ENCODE results near the gene CEP57L1. TPM values are rescaled to one million over a fixed set of nuclear protein-coding genes. Genes with fewer than 3 reads are reported as not detected.

CEP57L1 gene
- 11.3 and 17.1 TPM in 2 replicates for total RNA-seq (2014; rRNA removed; shearing (Covaris generic))
- 18.7 and 20.2 TPM in 2 replicates for polyA plus RNA-seq (2016; fragmentation: Nextera tagmentation; extraction: Ambion mirVana)
- long read RNA-seq, partial matches to known transcripts = 1 of 6 reads
- long read RNA-seq, other reads (novel, unspliced or antisense) = 2 of 6 reads

- H3K36me3 Mint-ChIP-seq (ENCODE audit: low read depth) = no peaks in the 10 kb centered on the region
- H3K27me3 Mint-ChIP-seq (ENCODE audit: insufficient read depth, low read depth, poor library complexity) = peaks cover 4% of the 10 kb centered on the region
- H3K9me3 Mint-ChIP-seq = no peaks in the 10 kb centered on the region
- H3K4me1 ChIP-seq (ENCODE audit: insufficient read depth) = peaks cover 10% of the 10 kb centered on the region
- peak; percentile 98 for DNase-seq (ENCODE audit: low spot score)
- H3K4me1 Mint-ChIP-seq = peaks cover 20% of the 10 kb centered on the region
- H3K4me3 Mint-ChIP-seq = peak within 1 kb of the TSS; percentile 94
- H4K20me1 ChIP-seq (replicated peaks; ENCODE audit: insufficient read depth) = no peaks in the 10 kb centered on the region
- H3K27ac ChIP-seq (ENCODE audit: low read depth) = peak within 1 kb of the TSS; percentile 95
- no peaks in the 10 kb centered on the region for H3K36me3 ChIP-seq (ENCODE audit: insufficient read depth)
- peak within 1 kb of the TSS; percentile 99 for H3K27ac Mint-ChIP-seq
- ATAC-seq = peak; percentile 72
- peak within 1 kb of the TSS; percentile 91 for H3K4me2 ChIP-seq
- H3K27me3 ChIP-seq (ENCODE audit: insufficient read depth) = no peaks in the 10 kb centered on the region
- H3K4me3 ChIP-seq = peak within 1 kb of the TSS; percentile 92
- TF ChIP-seq POLR2AphosphoS5 (IDR thresholded peaks at IDR 0.05; ENCODE audit: low read depth) = peak; percentile 84
- TF ChIP-seq CTCF (conservative IDR thresholded peaks at IDR 0.05; ENCODE audit: low read depth in 2 of 2) = 0 out of 4 replicates have a peak, but pooled peaks of 1 of the 2 experiments have one; percentile 9
- TF ChIP-seq, protein P1, sequence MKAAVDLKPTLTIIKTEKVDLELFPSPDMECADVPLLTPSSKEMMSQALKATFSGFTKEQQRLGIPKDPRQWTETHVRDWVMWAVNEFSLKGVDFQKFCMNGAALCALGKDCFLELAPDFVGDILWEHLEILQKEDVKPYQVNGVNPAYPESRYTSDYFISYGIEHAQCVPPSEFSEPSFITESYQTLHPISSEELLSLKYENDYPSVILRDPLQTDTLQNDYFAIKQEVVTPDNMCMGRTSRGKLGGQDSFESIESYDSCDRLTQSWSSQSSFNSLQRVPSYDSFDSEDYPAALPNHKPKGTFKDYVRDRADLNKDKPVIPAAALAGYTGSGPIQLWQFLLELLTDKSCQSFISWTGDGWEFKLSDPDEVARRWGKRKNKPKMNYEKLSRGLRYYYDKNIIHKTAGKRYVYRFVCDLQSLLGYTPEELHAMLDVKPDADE (IDR thresholded peaks at IDR 0.05) = peak; percentile 96
- peak; percentile 97 for TF ChIP-seq CREB1 (CRISPR knock-in tag; IDR thresholded peaks at IDR 0.05; ENCODE audit: low read depth)
- TF ChIP-seq STAT1 (IDR thresholded peaks at IDR 0.05; ENCODE audit: unreplicated experiment) = no peak
- peaks cover 19% of the 10 kb centered on the region for H3K79me2 ChIP-seq (replicated peaks; ENCODE audit: insufficient read depth)
- peak within 1 kb of the TSS; percentile 80 for H2AFZ ChIP-seq
- 0 out of 2 replicates have a peak, but pooled peaks cover 3% of the 10 kb centered on the region for H3F3A ChIP-seq (replicated peaks; ENCODE audit: low read depth)
- no peaks in the 10 kb centered on the region for H3K9me2 ChIP-seq (ENCODE audit: insufficient read depth)
Measured at GRCh38 chr6:109095036-109095834, at the start of gene CEP57L1. TSS of gene CEP57L1 (plus strand) at chr6:109095507. CDS start at chr6:109145222, 49,715 bp downstream.

DNA sequence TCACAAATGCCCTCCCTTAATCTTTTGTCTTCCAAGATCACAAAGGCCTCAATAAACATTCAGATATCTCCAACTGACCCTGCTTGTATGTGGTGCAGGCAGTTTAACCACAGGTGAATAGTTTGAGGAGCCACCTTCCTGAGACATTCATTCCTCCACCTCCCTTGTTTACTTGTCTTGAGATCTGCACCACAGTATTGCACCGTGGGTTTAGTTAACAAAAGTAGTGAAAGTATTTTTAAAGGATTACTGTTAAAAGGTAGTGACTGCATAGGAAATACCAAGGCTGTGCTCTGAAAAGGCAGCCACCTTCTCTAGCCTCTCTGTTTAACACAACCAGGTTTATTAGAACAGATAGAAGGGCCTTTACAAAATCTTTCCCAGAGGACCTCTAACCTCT lies 47.1 kb upstream of the CEP57L1 start:
- no peak overlapping the region for H3K27ac Mint-ChIP-seq
- Histone ChIP-seq H3K9me2 (ENCODE audit: insufficient read depth) (no peaks in the 10 kb centered on the region), H3F3A (replicated peaks; ENCODE audit: low read depth) (no peaks in the 10 kb centered on the region), H3K4me3 (no peak overlapping the region), H4K20me1 (replicated peaks; ENCODE audit: insufficient read depth) (no peaks in the 10 kb centered on the region), H3K79me2 (replicated peaks; ENCODE audit: insufficient read depth) (no peaks in the 10 kb centered on the region), H2AFZ (no peak overlapping the region), H3K36me3 (ENCODE audit: insufficient read depth) (no peaks in the 10 kb centered on the region), H3K4me2 (no peak overlapping the region), H3K4me1 (ENCODE audit: insufficient read depth) (peaks cover 4% of the 10 kb centered on the region; the same call in 1 of the 2 replicates), H3K27ac (ENCODE audit: low read depth) (no peak overlapping the region), H3K27me3 (ENCODE audit: insufficient read depth) (no peaks in the 10 kb centered on the region)
- peaks cover 17% of the 10 kb centered on the region for H3K9me3 Mint-ChIP-seq
- peaks cover 7% of the 10 kb centered on the region; the same call in 2 of the 3 replicates for H3K4me1 Mint-ChIP-seq
- peaks cover 22% of the 10 kb centered on the region; the same call in 2 of the 3 replicates for H3K36me3 Mint-ChIP-seq (ENCODE audit: low read depth)
- H3K4me3 Mint-ChIP-seq = no peak overlapping the region
- no peak for ATAC-seq
- no peak for DNase-seq (ENCODE audit: low spot score)
- H3K27me3 Mint-ChIP-seq (ENCODE audit: insufficient read depth, low read depth, poor library complexity) = no peaks in the 10 kb centered on the region
- TF ChIP-seq STAT1 (IDR thresholded peaks at IDR 0.05; ENCODE audit: unreplicated experiment) (no peak), EZH2phosphoT487 (IDR thresholded peaks at IDR 0.05; ENCODE audit: unreplicated experiment) (no peak), JUNB (IDR thresholded peaks at IDR 0.05; ENCODE audit: unreplicated experiment) (no peak), CREB1 (CRISPR knock-in tag; IDR thresholded peaks at IDR 0.05; ENCODE audit: low read depth) (no peak)
- TF ChIP-seq, protein P1 (IDR thresholded peaks at IDR 0.05) = no peak
- TF ChIP-seq, protein P2, sequence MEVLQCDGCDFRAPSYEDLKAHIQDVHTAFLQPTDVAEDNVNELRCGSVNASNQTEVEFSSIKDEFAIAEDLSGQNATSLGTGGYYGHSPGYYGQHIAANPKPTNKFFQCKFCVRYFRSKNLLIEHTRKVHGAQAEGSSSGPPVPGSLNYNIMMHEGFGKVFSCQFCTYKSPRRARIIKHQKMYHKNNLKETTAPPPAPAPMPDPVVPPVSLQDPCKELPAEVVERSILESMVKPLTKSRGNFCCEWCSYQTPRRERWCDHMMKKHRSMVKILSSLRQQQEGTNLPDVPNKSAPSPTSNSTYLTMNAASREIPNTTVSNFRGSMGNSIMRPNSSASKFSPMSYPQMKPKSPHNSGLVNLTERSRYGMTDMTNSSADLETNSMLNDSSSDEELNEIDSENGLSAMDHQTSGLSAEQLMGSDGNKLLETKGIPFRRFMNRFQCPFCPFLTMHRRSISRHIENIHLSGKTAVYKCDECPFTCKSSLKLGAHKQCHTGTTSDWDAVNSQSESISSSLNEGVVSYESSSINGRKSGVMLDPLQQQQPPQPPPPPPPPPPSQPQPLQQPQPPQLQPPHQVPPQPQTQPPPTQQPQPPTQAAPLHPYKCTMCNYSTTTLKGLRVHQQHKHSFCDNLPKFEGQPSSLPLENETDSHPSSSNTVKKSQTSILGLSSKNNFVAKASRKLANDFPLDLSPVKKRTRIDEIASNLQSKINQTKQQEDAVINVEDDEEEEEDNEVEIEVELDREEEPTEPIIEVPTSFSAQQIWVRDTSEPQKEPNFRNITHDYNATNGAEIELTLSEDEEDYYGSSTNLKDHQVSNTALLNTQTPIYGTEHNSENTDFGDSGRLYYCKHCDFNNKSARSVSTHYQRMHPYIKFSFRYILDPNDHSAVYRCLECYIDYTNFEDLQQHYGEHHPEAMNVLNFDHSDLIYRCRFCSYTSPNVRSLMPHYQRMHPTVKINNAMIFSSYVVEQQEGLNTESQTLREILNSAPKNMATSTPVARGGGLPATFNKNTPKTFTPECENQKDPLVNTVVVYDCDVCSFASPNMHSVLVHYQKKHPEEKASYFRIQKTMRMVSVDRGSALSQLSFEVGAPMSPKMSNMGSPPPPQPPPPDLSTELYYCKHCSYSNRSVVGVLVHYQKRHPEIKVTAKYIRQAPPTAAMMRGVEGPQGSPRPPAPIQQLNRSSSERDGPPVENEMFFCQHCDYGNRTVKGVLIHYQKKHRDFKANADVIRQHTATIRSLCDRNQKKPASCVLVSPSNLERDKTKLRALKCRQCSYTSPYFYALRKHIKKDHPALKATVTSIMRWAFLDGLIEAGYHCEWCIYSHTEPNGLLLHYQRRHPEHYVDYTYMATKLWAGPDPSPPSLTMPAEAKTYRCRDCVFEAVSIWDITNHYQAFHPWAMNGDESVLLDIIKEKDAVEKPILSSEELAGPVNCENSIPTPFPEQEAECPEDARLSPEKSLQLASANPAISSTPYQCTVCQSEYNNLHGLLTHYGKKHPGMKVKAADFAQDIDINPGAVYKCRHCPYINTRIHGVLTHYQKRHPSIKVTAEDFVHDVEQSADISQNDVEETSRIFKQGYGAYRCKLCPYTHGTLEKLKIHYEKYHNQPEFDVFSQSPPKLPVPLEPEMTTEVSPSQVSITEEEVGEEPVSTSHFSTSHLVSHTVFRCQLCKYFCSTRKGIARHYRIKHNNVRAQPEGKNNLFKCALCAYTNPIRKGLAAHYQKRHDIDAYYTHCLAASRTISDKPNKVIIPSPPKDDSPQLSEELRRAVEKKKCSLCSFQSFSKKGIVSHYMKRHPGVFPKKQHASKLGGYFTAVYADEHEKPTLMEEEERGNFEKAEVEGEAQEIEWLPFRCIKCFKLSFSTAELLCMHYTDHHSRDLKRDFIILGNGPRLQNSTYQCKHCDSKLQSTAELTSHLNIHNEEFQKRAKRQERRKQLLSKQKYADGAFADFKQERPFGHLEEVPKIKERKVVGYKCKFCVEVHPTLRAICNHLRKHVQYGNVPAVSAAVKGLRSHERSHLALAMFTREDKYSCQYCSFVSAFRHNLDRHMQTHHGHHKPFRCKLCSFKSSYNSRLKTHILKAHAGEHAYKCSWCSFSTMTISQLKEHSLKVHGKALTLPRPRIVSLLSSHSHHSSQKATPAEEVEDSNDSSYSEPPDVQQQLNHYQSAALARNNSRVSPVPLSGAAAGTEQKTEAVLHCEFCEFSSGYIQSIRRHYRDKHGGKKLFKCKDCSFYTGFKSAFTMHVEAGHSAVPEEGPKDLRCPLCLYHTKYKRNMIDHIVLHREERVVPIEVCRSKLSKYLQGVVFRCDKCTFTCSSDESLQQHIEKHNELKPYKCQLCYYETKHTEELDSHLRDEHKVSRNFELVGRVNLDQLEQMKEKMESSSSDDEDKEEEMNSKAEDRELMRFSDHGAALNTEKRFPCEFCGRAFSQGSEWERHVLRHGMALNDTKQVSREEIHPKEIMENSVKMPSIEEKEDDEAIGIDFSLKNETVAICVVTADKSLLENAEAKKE (CRISPR knock-in tag; IDR thresholded peaks at IDR 0.05) = no peak

All from GM23338 (cell line).